Measurements from ENCODE around the gene ARL2. TPM values are rescaled to one million over a fixed set of nuclear protein-coding genes. Genes with fewer than 3 reads are reported as not detected.
A peak's percentile ranks its signal among the peaks of the same experiment; 100 is the strongest.

Gene ARL2
- polyA plus RNA-seq, 4 donors, result 72.0 to 121 (median 85.9) TPM

DNA sequence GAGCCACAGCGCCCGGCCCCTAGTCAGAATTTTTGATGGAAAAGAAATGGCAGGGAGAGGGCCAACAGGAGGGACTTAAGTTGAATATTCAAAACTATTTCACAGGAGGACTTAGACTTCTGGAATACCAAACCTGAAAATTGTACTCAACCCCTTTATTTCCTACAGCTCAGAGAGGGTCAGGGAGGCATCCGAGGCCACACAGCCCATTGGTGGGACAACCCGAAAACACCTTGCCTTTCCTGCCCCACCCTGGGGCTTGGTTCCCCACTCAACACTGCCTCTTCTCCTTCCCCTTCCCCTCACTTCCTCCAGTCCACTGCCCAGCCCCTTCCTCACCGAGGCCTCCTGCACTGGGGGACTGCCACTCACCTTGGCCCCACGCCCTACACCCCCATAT is 43.0 kb downstream of the ARL2 start:
- no peaks in the 10 kb centered on the region for H3K27me3 ChIP-seq (ENCODE audit: control insufficient read depth in 3 of 3, insufficient read depth in 3 of 3, low read length in 3 of 3)
- H3K9me3 ChIP-seq (ENCODE audit: control insufficient read depth in 2 of 2, insufficient read depth in 1 of 2, low read depth in 1 of 2, low read length in 1 of 2), result peaks cover 0 to 4% of the 10 kb centered on the region in 2 donors
- H3K4me3 ChIP-seq (ENCODE audit: low read depth in 1 of 3, low read length in 3 of 3), result peak overlapping the region in 1 of 3 donors; percentile 67
- peaks cover 0 to 3% (median 0%) of the 10 kb centered on the region in 3 donors for H3K36me3 ChIP-seq (ENCODE audit: control insufficient read depth in 3 of 3, insufficient read depth in 2 of 3, low read depth in 1 of 3, low read length in 3 of 3)
- 90 to 96% (median 91%) methylated on average over 6 of the region's 6 CpGs for WGBS, 3 donors
- no peak for DNase-seq
- peaks cover 0 to 31% (median 1%) of the 10 kb centered on the region in 3 donors for H3K4me1 ChIP-seq (ENCODE audit: control insufficient read depth in 3 of 3, insufficient read depth in 2 of 3, low read depth in 1 of 3, low read length in 2 of 3)
- FAIRE-seq, result no peak
- no peak overlapping the region for H3K27ac ChIP-seq (ENCODE audit: low read depth in 1 of 3, low read length in 2 of 3)

DNA sequence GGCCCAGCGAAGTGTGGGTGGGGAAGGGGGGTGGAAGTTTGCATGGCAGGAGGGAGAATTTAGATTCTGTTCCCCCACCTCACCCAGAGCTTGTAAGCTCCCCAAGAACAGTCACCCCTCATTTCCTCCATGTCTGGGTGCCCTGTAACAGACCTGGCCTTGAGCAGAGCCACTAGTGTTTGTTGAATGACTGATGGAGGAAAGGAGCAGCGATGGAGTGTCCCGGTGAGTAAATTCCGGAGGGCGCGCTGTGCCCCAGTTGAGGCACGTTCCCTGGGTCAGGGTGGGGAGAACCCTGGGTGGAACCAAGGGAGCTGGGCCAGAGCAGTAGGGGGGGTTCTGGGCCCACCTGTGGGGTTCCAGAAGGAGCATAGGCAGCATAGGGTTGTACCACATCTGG is 43.6 kb downstream of the ARL2 start:
- 92 to 93% (median 92%) methylated on average over 7 of the region's 7 CpGs for WGBS, 3 donors
- peak overlapping the region in 1 of 3 donors; percentile 67 for H3K4me3 ChIP-seq (ENCODE audit: low read depth in 1 of 3, low read length in 3 of 3)
- no peak overlapping the region for H3K27ac ChIP-seq (ENCODE audit: low read depth in 1 of 3, low read length in 2 of 3)

GRCh38 chr11:65058012-65058411 is 44.1 kb downstream of the ARL2 start:
- H3K27ac ChIP-seq (ENCODE audit: low read depth in 1 of 3, low read length in 2 of 3), result peak overlapping the region in 1 of 3 donors; percentile 48
- whole genome bisulfite sequencing, 3 donors, result 19 to 62% (median 50%) methylated on average over 12 to 13 of the region's 13 CpGs
- FAIRE-seq (no peak), DNase-seq (no peak)
- peaks cover 0 to 31% (median 1%) of the 10 kb centered on the region in 3 donors for H3K4me1 ChIP-seq (ENCODE audit: control insufficient read depth in 3 of 3, insufficient read depth in 2 of 3, low read depth in 1 of 3, low read length in 2 of 3)
- H3K9me3 ChIP-seq (ENCODE audit: control insufficient read depth in 2 of 2, insufficient read depth in 1 of 2, low read depth in 1 of 2, low read length in 1 of 2), result peaks cover 0 to 4% of the 10 kb centered on the region in 2 donors
- peak overlapping the region in 1 of 3 donors; percentile 67 for H3K4me3 ChIP-seq (ENCODE audit: low read depth in 1 of 3, low read length in 3 of 3)
- H3K27me3 ChIP-seq (ENCODE audit: control insufficient read depth in 3 of 3, insufficient read depth in 3 of 3, low read length in 3 of 3), result no peaks in the 10 kb centered on the region
- H3K36me3 ChIP-seq (ENCODE audit: control insufficient read depth in 3 of 3, insufficient read depth in 2 of 3, low read depth in 1 of 3, low read length in 3 of 3), result peaks cover 0 to 3% (median 0%) of the 10 kb centered on the region in 3 donors

More for the DNA sequence above, 43.6 kb downstream of the ARL2 start:
- DNase-seq (no peak), FAIRE-seq (no peak)
- Histone ChIP-seq H3K36me3 (ENCODE audit: control insufficient read depth in 3 of 3, insufficient read depth in 2 of 3, low read depth in 1 of 3, low read length in 3 of 3) (peaks cover 0 to 3% (median 0%) of the 10 kb centered on the region in 3 donors), H3K4me1 (ENCODE audit: control insufficient read depth in 3 of 3, insufficient read depth in 2 of 3, low read depth in 1 of 3, low read length in 2 of 3) (peaks cover 0 to 31% (median 1%) of the 10 kb centered on the region in 3 donors), H3K9me3 (ENCODE audit: control insufficient read depth in 2 of 2, insufficient read depth in 1 of 2, low read depth in 1 of 2, low read length in 1 of 2) (peaks cover 0 to 4% of the 10 kb centered on the region in 2 donors), H3K27me3 (ENCODE audit: control insufficient read depth in 3 of 3, insufficient read depth in 3 of 3, low read length in 3 of 3) (no peaks in the 10 kb centered on the region)

GRCh38 chr11:65058419-65059054 is 44.6 kb downstream of the ARL2 start, which contains the start of gene NAALADL1:
Gene NAALADL1 (minus strand): TSS chr11:65058553. CDS start chr11:65058521, 32 bp downstream.
- Histone ChIP-seq H3K36me3 (ENCODE audit: control insufficient read depth in 3 of 3, insufficient read depth in 2 of 3, low read depth in 1 of 3, low read length in 3 of 3) (peaks cover 0 to 3% (median 0%) of the 10 kb centered on the region in 3 donors), H3K27me3 (ENCODE audit: control insufficient read depth in 3 of 3, insufficient read depth in 3 of 3, low read length in 3 of 3) (no peaks in the 10 kb centered on the region), H3K27ac (ENCODE audit: low read depth in 1 of 3, low read length in 2 of 3) (peak within 1 kb of the TSS in 1 of 3 donors; percentile 48), H3K4me3 (ENCODE audit: low read depth in 1 of 3, low read length in 3 of 3) (peak within 1 kb of the TSS in 1 of 3 donors; percentile 67), H3K9me3 (ENCODE audit: control insufficient read depth in 2 of 2, insufficient read depth in 1 of 2, low read depth in 1 of 2, low read length in 1 of 2) (peaks cover 0 to 4% of the 10 kb centered on the region in 2 donors), H3K4me1 (ENCODE audit: control insufficient read depth in 3 of 3, insufficient read depth in 2 of 3, low read depth in 1 of 3, low read length in 2 of 3) (peaks cover 0 to 28% (median 1%) of the 10 kb centered on the region in 3 donors)
- WGBS, 3 donors, result 24 to 68% (median 53%) methylated on average over 8 of the region's 8 CpGs
- DNase-seq (peak; percentile 45 to 87), FAIRE-seq (no peak)

DNA sequence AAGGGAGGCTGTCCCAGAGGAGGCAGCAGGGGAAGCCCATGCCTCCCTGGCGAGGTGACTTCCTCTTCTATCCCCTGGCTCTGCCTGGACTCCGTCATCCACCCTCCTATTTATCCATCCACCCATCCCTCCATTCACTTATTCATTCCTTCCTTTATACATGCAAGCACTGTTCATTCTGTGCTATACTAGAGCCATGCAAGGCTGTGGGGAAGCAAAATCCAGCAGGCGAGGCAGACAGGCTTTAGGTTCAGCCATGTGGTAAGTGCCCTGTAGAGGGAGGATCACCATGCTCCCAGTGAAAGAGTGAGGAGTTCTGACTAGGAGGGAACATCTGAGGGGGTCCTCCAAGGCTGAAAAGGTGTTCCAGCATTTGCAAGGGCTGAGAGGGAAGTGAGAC is 45.6 kb downstream of the ARL2 start:
- WGBS, 3 donors, result 61 to 89% (median 68%) methylated on average over 3 of the region's 3 CpGs
- H3K27ac ChIP-seq (ENCODE audit: low read depth in 1 of 3, low read length in 2 of 3), result no peak overlapping the region

DNA sequence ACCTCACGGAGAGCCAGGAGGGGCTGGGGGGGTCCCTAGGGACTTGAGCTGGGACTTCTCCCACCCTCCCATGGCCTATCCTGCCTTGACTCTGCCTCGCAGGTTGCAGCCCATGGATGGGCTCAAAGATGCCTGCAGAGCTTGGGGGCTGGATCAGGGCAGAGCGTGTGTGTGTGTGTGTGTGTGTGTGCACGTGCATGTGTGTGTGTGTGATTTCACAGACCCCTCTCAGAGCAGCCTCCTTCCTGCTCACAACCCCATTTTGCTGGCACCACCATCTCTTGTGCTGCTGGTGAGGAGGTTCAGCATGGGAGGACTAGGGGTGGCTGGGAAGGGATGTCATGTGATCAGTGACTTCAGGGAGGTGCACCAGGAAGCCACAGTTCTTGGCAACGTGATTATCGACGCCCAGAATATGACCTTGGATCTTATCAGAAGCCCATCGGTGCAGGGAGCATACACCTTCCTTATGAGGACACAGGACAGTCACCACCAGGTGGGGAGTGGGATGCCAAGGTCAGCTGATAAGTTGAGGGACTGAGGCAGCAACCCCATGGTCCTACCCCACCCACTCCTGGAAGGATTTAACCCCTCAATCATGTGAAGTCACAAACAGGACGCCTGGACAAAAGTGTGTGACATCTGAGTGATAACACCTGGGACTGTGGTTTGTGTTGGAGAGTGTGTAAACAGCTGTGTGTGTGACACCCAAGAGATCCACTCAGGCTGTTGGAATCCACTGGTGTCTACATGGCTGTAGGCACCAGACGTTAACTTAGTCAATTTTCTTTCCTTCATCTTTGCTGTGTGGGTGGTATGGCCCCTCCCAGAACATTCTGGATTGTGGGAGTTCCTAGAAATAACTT is 46.2 kb downstream of the ARL2 start:
- FAIRE-seq, result no peak

More for the DNA sequence above, 45.6 kb downstream of the ARL2 start:
- Histone ChIP-seq H3K27me3 (ENCODE audit: control insufficient read depth in 3 of 3, insufficient read depth in 3 of 3, low read length in 3 of 3) (no peaks in the 10 kb centered on the region), H3K36me3 (ENCODE audit: control insufficient read depth in 3 of 3, insufficient read depth in 2 of 3, low read depth in 1 of 3, low read length in 3 of 3) (peaks cover 0 to 3% (median 0%) of the 10 kb centered on the region in 3 donors), H3K4me3 (ENCODE audit: low read depth in 1 of 3, low read length in 3 of 3) (no peak overlapping the region), H3K4me1 (ENCODE audit: control insufficient read depth in 3 of 3, insufficient read depth in 2 of 3, low read depth in 1 of 3, low read length in 2 of 3) (peaks cover 0 to 21% (median 1%) of the 10 kb centered on the region in 3 donors), H3K9me3 (ENCODE audit: control insufficient read depth in 2 of 2, insufficient read depth in 1 of 2, low read depth in 1 of 2, low read length in 1 of 2) (peaks cover 0 to 4% of the 10 kb centered on the region in 2 donors)
- FAIRE-seq (no peak), DNase-seq (no peak)

DNA sequence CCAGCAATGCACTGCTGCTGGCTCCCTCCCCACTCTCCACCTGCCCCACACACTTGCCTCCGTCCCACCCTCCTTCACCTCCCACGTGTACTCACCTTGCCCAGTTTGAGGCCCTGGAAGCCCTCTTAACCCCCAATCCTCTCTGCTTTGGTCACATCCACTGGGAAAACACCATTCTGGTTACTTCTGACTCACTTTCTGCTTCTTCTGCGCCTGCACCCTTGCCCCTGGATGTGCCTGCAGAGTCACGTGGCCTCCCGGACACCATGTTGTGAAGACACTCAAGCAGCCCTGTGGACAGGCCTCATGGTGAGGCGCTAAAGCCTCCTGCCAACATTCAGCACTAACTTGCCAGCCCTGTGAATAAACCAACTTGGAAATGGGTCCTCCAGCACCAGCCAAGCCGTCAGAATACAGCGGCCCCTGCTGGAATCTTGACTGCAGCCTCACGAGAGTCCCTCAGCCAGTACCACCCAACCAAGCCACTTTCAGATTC is 47.0 kb downstream of the ARL2 start:
- Histone ChIP-seq H3K36me3 (ENCODE audit: control insufficient read depth in 3 of 3, insufficient read depth in 2 of 3, low read depth in 1 of 3, low read length in 3 of 3) (peaks cover 0 to 3% (median 0%) of the 10 kb centered on the region in 3 donors), H3K9me3 (ENCODE audit: control insufficient read depth in 2 of 2, insufficient read depth in 1 of 2, low read depth in 1 of 2, low read length in 1 of 2) (peaks cover 0 to 4% of the 10 kb centered on the region in 2 donors), H3K4me3 (ENCODE audit: low read depth in 1 of 3, low read length in 3 of 3) (no peak overlapping the region), H3K4me1 (ENCODE audit: control insufficient read depth in 3 of 3, insufficient read depth in 2 of 3, low read depth in 1 of 3, low read length in 2 of 3) (peaks cover 0 to 24% (median 0%) of the 10 kb centered on the region in 3 donors), H3K27me3 (ENCODE audit: control insufficient read depth in 3 of 3, insufficient read depth in 3 of 3, low read length in 3 of 3) (no peaks in the 10 kb centered on the region), H3K27ac (ENCODE audit: low read depth in 1 of 3, low read length in 2 of 3) (peak overlapping the region in 1 of 3 donors; percentile 74)
- DNase-seq, result no peak
- 72 to 86% (median 81%) methylated on average over 9 of the region's 9 CpGs for whole genome bisulfite sequencing, 3 donors
- FAIRE-seq, result no peak

More for the DNA sequence above, 46.2 kb downstream of the ARL2 start:
- peak overlapping the region in 1 of 3 donors; percentile 74 for H3K27ac ChIP-seq (ENCODE audit: low read depth in 1 of 3, low read length in 2 of 3)
- DNase-seq, result peak; percentile 46 to 87
- peaks cover 0 to 4% of the 10 kb centered on the region in 2 donors for H3K9me3 ChIP-seq (ENCODE audit: control insufficient read depth in 2 of 2, insufficient read depth in 1 of 2, low read depth in 1 of 2, low read length in 1 of 2)
- H3K36me3 ChIP-seq (ENCODE audit: control insufficient read depth in 3 of 3, insufficient read depth in 2 of 3, low read depth in 1 of 3, low read length in 3 of 3), result peaks cover 0 to 3% (median 0%) of the 10 kb centered on the region in 3 donors
- WGBS, 3 donors, result 44 to 56% (median 46%) methylated on average over 10 of the region's 10 CpGs
- H3K4me1 ChIP-seq (ENCODE audit: control insufficient read depth in 3 of 3, insufficient read depth in 2 of 3, low read depth in 1 of 3, low read length in 2 of 3), result peaks cover 0 to 19% (median 0%) of the 10 kb centered on the region in 3 donors
- H3K4me3 ChIP-seq (ENCODE audit: low read depth in 1 of 3, low read length in 3 of 3), result no peak overlapping the region
- H3K27me3 ChIP-seq (ENCODE audit: control insufficient read depth in 3 of 3, insufficient read depth in 3 of 3, low read length in 3 of 3), result no peaks in the 10 kb centered on the region

DNA sequence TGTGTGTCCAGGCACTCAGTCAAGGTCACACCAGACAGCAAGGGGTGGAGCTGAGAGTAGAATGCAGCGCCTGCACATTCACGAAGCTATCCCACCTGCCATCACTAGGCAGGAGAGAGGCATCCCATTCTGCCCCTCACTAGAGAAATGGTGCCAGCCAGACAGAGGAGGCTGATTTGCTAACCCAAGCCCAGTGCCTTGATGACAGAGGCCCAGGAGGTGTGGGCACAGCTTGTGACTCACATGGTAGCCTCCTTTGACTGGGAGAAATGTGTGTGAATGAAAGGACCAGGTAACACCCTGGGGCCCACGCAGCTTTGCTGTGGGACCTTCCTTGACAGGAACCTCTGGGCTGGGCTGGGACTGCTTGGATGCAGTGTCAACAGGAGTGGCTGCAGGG is 49.6 kb downstream of the ARL2 start:
- FAIRE-seq, result no peak
- 73 to 80% (median 79%) methylated on average over 3 of the region's 3 CpGs for WGBS, 3 donors

More for the DNA sequence above, 49.6 kb downstream of the ARL2 start:
- DNase-seq, result no peak
- H3K36me3 ChIP-seq (ENCODE audit: control insufficient read depth in 3 of 3, insufficient read depth in 2 of 3, low read depth in 1 of 3, low read length in 3 of 3), result peaks cover 0 to 3% (median 0%) of the 10 kb centered on the region in 3 donors
- peaks cover 0 to 16% (median 0%) of the 10 kb centered on the region in 3 donors for H3K4me1 ChIP-seq (ENCODE audit: control insufficient read depth in 3 of 3, insufficient read depth in 2 of 3, low read depth in 1 of 3, low read length in 2 of 3)
- H3K27ac ChIP-seq (ENCODE audit: low read depth in 1 of 3, low read length in 2 of 3), result no peak overlapping the region
- H3K4me3 ChIP-seq (ENCODE audit: low read depth in 1 of 3, low read length in 3 of 3), result no peak overlapping the region
- no peaks in the 10 kb centered on the region for H3K27me3 ChIP-seq (ENCODE audit: control insufficient read depth in 3 of 3, insufficient read depth in 3 of 3, low read length in 3 of 3)
- H3K9me3 ChIP-seq (ENCODE audit: control insufficient read depth in 2 of 2, insufficient read depth in 1 of 2, low read depth in 1 of 2, low read length in 1 of 2), result peaks cover 0 to 4% of the 10 kb centered on the region in 2 donors
